ENCODE measurements around the gene DNAJC1.
"Not testable (repeated sequence)": the region's sequence is repeated elsewhere in the genome, so short reads cannot be mapped to it uniquely, and the experiment has no call there.

DNAJC1 gene

DNA sequence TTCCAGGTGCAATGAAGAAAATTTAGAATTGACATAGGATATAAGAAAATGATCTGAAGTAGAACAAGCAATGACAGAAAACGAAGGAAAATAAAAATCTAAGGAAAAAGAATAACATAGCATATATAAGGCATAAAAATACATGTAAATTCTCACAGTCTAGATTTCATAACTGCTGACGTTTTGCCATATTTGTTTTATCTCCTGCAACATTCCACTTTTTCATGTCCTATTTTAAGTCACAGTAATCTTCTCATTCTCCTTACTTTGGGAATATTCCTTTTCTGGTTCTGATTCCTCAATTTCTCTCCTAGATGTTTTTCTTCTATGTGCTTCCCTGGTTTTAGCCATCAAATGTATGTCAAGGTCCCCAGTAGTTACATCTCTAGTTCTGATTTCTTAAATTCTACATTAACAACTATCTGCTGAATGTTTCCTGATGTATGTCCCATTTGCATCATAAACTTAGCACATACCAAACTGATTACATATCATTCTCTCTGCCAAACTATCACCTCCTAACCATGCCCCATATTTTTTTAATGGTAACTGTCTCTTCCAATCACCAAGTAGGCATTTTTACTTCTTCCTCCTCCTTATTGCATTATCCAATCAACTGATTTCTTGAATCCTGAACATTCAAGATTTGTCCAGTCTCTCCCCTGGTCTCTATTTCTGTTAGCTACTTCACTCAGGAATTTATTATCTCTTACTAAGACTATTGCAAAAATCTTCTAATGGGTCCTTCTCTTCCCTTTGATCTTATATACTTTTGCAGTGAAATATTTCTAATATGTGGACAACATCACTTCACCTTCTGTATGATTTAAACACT is 171.3 kb downstream of the DNAJC1 start:
- no peak for DNase-seq (ENCODE audit: low read depth in 2 of 2, low spot score in 1 of 2)

DNA sequence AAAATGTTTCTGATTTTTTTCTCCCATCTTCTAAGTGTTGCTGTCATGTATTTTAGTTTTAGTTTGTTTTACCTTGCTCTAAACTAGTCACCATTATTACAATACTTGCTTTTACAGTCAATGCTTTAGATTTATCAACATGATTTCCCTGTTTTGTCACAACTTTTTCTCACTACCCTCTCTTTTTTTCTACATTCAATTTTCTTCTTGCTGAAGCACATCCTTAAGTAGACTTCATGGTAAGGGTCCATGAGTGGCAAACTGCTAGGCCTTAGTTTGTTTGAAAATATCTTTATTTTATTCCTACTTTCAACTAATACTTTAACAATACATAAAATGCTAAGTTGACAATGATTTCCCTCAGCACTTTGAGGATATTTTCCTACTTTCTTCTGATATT is 173.5 kb downstream of the DNAJC1 start:
- DNase-seq (ENCODE audit: low read depth in 2 of 2, low spot score in 1 of 2), result no peak

DNA sequence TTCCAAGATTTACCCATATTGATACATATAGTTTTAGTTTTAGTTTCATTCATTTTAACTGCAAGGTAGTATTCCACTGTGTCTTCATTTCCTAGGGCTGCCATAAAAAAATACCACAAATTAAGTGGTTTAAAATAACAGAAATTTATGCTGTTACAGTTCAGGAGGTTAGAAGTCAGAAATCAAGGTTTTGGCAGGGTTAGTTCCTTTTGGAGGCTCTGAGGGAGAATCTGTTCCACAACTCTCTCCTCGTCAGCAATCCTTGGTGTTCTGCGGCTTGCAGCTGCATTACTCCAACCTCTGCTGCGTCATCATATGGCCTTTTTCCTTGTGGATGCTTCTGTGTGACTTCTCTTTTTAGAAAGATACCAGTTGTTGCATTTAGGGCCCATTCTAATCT is 176.2 kb downstream of the DNAJC1 start:
- no peak for DNase-seq (ENCODE audit: low read depth in 2 of 2, low spot score in 1 of 2)

DNA sequence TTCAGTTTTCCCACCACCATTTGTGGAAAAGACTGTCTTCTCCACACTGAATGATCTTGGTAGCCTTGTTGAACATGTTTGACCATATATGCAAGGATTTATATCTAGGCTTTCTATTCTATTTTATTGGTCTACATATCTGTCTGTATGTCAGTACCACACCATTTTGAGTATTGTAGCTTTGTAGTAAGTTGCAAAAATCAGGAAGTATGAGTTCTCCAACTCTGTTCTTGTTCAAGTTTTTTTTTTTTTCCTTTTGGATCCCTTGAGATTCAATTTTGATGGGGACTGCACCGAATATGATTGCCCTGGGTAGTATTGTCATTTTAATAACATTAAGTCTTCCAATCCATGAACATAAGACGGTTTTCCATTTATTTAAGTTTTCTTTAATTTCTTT is 176.8 kb downstream of the DNAJC1 start:
- DNase-seq (ENCODE audit: low read depth in 2 of 2, low spot score in 1 of 2), result no peak

DNA sequence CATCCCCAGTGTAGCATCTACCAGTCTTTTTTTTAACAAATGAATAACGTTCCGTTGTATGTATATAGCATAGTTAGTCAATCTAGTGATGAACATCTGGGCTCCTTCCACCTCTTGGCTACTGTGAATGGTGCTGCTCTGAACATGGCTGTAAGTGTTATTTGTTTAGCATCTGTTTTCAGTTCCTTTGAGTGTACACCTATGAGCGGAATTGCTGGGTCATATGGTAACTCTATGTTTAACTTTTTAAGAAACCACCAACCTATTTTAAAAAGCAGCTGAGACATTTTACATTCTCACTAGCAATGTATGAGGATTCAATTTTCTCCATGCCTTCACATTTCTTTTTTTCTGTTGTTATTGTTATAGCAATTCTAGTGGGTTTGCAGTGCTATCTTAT is 178.2 kb downstream of the DNAJC1 start:
- no peak for DNase-seq (ENCODE audit: low read depth in 2 of 2, low spot score in 1 of 2)

DNA sequence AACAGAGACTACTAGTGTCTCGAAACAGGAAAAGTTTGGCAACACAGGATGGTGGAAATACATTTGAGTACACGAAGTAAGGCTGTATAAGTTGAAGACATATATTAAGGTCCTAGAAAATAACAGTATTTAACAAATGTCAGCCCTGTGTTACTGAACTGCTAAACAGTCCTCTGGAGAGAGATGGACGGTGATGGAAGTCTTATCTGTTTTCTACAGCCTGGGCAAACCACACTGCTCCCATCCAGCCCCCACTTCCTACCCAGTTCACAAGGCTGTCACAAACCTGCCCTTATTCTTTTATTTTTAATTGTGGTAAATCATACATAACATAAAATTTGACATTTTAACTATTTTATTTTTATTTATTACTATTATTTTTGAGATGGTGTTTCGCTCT is 179.1 kb downstream of the DNAJC1 start:
- DNase-seq (ENCODE audit: low read depth in 2 of 2, low spot score in 1 of 2), result no peak

DNA sequence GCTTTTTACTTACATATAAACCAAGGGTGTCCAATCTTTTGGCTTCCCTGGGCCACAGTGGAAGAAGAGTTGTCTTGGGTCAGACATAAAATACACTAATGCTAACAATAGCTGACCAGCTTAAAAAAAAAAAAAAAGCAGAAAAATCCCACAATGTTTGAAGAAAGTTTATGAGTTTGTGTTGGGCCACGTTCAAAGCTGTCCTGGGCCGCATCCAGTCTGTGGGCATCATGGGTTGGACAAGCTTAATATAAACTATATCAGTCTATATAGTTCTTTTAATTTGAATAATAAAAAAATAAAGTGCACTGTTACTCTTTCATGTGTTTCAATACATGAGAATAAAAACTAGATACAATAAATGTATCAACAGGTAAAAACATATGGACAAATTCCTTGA is 179.9 kb downstream of the DNAJC1 start:
- DNase-seq (ENCODE audit: low read depth in 2 of 2, low spot score in 1 of 2), result no peak

DNA sequence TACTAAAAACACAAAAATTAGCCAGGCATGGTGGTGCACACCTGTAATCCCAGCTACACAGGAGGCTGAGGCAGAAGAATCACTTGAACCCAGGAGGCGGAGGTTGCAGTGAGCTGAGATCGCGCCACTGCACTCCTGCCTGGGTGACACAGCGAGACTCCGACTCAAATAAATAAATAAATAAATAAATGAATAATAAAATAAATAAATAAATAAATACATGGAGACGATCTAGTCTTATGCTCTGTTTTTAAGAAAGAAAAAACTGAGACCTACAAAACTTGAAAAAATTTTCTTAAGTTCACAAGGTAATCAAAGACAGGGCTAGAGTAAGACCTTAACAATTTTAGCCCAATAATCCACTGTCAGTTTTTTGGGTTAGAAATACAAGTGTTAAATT is 181.3 kb downstream of the DNAJC1 start:
- DNase-seq (ENCODE audit: low read depth in 2 of 2, low spot score in 1 of 2), result not testable (repeated sequence)

DNA sequence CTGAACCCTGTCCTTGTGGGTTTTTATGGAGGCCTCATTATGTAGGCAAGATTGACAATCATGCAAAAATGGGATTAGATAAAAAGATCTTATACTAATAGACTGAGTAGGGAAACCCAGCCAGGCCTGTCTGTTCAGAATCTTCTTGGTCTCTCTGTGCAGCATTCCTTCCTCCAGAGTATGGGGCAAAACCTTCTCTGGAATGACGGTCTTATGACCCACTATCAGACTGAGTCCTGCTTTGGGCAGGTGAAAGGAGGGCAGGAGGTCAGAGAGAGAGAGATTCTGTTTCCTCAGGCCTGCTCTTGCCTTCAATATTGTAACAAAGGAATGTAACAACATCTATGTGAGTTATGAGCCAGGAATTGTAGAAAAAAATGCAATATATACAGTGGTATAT is 182.6 kb downstream of the DNAJC1 start:
- DNase-seq (ENCODE audit: low read depth in 2 of 2, low spot score in 1 of 2), result no peak

DNA sequence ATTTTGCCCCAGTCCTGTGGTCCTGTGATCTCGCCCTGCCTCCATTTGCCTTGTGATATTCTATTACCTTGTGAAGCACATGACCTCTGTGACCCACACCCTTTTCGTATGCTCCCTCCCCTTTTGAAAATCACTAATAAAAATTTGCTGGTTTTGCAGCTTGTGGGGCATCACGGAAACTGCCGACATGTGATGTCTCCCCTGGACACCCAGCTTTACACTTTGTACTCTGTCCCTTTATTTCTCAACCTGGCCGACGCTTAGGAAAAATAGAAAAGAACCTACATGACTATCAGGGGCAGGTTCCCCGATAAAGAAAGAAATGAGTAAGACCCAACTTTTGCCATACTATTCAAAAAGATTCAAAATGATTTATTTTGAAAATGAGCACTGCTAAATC is 185.1 kb downstream of the DNAJC1 start:
- DNase-seq (ENCODE audit: low read depth in 2 of 2, low spot score in 1 of 2), result not testable (repeated sequence)

DNA sequence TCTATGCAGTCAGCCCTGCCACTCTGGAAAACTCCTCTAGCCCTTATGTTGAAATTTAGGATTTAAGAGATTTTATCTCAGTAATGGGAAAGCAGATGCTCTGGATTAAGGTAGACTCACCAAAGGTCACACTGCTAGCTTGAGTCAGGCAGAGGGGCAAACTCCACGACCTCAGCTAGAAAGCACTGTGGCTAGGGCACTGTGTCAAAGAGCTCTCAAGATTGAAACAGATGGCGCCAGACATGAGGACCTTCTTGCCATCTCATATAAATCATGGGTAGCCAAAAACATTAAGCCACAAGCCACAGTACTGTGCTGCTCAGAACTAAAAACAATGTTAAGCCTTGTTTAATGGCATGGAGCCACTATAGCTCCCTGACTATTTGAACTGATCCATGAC is 188.7 kb downstream of the DNAJC1 start:
- no peak for DNase-seq (ENCODE audit: low read depth in 2 of 2, low spot score in 1 of 2)

DNA sequence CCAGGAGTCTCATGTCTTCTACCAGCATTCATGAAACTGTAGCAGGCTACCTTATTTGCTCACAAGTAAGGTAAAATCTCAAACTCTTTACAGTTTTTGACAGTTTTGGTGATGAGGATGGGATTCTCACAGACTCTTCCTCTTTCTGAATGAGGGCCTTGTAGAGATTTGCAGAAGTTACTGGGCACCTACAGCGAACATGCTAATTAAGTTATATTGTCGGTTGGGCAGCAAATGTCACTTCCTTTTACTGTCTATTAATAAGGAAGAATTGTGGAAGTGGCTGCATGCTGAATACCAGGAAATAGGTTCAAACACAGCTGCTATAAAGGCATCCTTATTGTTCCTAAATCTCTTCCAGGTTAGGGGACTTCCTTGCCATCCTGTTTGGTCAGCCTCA is 189.6 kb downstream of the DNAJC1 start:
- DNase-seq (ENCODE audit: low read depth in 2 of 2, low spot score in 1 of 2), result no peak

DNA sequence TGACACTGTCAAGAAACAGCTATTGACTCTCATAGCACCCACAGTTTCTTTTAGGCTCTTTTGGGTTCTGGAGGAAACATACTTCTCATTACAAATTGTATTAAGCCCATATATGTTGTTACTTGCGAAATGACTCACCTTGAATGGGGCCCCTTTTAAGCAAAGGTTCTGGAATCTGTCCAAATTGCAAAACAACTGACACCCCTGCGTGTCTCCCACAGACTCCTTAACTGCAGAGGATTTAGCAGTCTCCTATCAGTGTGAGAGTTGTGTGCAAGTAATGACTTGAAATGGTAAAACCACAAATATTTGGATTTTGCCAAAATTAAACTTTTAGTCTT is 192.3 kb downstream of the DNAJC1 start:
- no peak for DNase-seq (ENCODE audit: low read depth in 2 of 2, low spot score in 1 of 2)

DNA sequence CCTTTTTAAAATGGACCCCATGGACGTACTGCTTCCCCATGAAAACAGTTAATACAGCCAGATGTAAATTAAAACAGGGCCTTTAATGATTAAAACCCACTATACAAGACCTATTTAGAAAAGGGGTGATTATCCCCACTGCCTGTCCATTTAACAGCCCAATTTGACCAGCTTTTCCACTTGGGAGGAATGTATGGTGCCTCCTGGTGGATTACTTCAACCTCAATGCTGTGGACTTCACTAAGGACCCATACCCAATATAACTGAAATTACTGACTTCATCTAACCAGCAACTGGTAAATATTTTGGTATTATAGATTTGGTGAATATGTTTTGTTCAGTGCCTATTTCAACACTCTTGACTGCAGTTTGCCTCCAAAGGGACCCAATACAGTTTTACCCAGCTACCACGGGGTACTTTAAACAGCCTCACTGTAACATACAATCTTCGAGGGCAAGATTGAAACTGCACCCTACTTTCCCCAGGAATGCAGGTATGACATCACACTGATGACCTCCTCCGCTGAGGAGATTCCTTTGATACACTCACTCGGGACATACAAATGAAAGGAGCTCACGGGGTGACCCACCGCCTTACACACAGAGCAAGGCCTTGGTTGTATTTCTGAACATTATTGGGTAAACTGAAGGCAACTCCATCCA is 192.8 kb downstream of the DNAJC1 start:
- no peak for DNase-seq (ENCODE audit: low read depth in 2 of 2, low spot score in 1 of 2)

DNA sequence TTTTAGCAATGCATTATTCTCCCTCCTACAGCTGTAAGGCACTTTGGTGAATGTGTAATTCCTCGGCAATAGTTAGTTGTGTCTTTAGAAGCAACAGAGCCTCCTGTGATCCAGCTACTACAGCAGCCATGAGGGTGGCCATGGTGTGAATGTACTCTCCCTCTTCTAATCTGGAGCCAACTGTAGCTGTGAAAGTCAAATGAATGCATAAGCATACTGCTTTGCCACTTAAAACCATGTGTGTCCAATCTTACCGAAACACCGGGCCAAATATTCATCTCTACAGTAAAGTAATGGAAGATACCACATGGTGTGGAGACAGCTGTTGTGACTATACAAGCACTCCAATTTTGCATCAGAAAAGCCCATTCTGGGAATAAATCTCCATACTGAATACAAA is 195.0 kb downstream of the DNAJC1 start:
- DNase-seq (ENCODE audit: low read depth in 2 of 2, low spot score in 1 of 2), result no peak

DNA sequence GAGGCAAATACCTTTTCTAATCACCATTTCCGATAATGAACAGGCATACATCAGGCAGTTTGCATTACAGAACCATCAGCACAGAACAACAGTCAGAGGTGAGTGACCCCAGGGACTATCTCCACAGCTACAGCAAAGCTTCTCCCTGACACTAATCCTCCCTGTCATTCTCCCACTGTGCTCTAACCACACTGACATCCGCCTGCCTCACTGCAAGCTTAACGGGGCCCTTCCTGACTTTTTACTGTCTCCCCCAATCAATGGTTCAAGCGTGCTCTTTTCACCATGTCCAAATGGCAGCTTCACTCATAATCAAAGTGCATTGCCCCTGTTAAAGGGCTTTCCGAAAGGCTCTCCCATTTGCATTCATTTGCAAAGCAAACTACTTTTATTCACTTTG is 196.3 kb downstream of the DNAJC1 start:
- no peak for DNase-seq (ENCODE audit: low read depth in 2 of 2, low spot score in 1 of 2)

DNA sequence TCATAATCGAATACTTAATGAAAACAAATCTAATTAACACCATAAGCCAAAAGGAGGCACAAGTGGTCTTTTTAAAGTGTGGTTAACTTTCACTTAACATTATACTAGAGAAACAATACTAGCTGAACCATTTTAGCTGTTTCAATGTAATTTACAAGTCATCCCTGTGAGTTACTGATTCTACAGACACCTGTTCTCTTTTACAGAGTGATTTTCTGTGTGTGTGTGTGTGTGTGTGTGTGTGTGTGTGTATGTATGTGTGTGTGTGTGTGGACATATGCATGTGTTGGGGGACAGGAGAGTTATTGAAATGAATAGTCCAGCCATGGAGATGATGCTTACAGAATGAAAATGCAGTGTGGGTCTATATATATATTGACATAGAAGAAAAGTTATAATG is 200.2 kb downstream of the DNAJC1 start:
- no peak for DNase-seq (ENCODE audit: low read depth in 2 of 2, low spot score in 1 of 2)

DNA sequence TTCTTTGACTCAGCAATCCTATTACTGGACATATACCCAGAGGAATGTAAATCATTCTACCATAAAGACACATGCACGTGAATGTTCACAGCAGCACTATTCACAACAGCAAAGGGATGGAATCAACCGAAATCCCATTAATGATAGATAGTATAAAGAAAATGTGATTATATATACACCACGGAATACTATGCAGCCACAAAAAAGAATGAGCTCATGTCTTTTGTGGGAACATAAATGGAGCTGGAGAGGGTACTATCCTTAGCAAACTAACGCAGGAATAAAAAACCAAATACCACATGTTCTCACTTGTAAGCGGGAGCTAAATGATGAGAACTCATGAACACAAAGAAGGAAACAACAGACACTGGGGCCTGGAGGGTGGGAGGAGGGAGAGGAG is 201.9 kb downstream of the DNAJC1 start:
- no peak for DNase-seq (ENCODE audit: low read depth in 2 of 2, low spot score in 1 of 2)

DNA sequence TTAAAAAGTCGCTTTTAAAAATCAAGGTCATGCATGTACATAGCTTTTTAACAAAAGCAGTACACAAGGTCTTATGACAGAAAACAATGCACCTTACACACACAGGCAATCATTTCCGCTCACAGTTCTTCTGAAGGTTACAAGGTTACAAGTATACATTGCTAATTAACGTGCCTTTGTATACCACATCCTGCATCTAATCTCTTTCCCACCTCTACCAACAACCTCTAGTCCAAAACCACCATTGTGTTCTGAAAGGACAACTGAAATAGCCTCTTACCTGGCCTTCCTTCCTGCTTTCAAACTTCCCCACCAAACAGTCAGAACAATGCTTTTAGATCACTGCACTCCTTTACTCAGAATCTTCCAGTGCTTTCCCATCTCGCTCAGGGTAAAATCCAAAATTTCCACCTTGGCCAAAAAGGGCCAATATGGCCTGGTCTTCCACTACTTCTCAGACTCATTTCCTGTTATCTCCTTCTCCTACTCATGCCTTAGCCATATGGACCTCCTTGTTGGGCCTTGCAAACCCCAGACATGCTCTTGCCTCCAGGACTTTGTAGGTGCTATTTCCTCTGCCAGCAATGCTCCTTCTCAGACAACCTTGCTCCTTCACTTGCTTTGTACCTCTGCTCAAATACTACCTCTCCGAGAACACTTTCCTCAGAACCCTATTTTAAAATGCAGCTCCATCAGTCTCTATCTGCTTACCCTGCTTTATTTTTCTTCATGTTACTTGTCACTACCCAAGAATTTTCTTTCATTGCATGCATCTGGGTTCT is 205.4 kb downstream of the DNAJC1 start:
- DNase-seq (ENCODE audit: low read depth in 2 of 2, low spot score in 1 of 2), result no peak

DNA sequence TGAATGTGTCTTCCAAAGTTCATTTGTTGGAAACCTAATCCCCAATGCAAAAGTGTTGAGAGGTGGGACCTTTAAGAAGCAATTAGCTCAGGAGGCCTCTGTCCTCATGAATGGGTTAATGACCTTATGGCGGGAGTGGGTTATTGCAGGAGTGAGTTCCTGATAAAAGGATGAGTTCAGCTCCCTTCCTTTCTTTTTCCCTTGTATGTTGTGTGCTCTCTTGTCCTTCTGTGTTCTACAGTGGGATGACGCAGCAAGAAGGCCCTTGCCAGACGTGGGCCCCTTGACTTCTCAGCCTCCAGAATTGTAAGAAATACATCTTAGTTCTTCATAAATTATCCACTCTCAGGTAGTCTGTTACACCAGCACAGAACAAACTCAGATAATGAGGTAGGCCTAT is 206.0 kb downstream of the DNAJC1 start:
- DNase-seq (ENCODE audit: low read depth in 2 of 2, low spot score in 1 of 2), result no peak

DNA sequence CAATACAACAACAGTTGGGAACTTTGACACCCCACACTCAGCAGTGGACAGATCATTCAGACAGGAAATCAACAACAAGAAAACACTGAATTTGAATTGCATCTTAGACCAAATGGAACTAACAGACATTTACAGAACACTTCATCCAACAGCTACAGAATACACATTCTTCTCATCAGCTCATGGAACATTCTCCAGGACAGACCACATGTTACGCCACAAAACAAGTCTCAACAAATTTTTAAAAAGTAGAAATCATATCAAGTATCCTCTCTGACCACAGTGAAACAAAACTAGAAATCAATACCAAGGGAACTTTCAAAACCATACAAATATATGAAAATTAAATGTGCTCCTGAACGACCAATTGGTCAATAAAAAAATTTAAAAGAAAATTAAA is 212.3 kb downstream of the DNAJC1 start:
- DNase-seq (ENCODE audit: low read depth in 2 of 2, low spot score in 1 of 2), result no peak

DNA sequence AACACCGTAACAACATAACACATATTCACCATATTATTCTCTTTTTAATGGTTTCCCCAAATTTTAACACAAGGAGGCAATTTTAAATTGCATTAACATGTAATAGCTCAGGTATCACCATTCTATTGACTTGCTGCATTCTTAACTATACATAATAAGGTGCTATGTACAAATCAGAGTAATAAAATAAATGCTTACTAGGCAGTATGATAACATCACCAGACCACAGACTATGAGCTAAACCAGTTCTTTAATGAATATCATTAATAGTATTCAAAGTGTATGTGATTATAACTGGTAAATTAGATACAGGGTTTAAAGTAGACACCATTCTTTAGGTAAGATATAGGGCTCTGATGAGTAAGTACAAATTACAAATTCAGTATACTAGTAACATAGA is 226.6 kb downstream of the DNAJC1 start:
- no peak for DNase-seq (ENCODE audit: low read depth in 2 of 2, low spot score in 1 of 2)
